GM19043 (cell line): Measurements from ENCODE around the gene MAFF.

Experiments
- ATAC-seq: cut with Tn5 transposase; IDR thresholded peaks from one replicate; pipeline ENCODE4 v1.9.1; 2021; ENCODE audit warnings: low read depth; ENCODE audit not compliant: unreplicated experiment

The MAFF gene

DNA sequence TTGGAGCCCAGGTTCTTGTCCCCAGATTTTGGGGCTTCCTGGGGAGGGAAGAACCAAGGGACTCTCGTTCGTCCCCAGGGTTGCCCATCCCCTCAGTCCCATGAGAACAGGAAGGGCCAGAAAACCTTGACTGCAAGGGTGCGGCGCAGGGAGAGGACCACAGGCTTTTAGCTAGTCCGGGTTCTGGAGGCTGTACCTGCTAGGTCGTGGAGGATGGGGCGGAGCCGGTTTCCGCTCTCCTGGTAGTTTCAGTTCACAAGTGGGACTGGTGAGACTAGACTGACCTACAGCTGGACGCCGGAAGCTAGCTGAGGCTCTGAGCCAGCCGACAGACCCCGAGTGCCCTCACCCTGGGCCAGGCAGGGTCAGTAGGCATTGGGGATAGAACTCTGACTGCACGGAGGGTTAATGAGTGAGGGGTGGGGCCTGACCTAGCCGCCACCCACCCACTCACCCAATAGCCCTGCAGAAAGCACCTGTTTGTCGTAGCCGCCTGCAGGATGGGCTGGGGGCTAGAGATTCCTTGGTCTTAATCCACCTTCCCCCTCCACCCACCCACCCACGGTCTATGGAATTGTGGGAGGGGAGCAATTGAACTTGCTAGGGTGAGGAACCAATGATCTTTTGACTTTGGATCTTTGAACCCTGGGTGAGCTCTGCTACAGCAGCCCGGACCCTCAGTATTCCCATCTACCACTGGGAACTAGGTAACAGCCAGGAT lies 1.5 kb downstream of the MAFF start:
- ATAC-seq, result no peak

GRCh38 chr22:38203855-38204514 lies 2.2 kb downstream of the MAFF start:
- ATAC-seq, result no peak

- ATAC-seq, result no peak
Measured at GRCh38 chr22:38204784-38205183, 3.0 kb downstream of the MAFF start.

DNA sequence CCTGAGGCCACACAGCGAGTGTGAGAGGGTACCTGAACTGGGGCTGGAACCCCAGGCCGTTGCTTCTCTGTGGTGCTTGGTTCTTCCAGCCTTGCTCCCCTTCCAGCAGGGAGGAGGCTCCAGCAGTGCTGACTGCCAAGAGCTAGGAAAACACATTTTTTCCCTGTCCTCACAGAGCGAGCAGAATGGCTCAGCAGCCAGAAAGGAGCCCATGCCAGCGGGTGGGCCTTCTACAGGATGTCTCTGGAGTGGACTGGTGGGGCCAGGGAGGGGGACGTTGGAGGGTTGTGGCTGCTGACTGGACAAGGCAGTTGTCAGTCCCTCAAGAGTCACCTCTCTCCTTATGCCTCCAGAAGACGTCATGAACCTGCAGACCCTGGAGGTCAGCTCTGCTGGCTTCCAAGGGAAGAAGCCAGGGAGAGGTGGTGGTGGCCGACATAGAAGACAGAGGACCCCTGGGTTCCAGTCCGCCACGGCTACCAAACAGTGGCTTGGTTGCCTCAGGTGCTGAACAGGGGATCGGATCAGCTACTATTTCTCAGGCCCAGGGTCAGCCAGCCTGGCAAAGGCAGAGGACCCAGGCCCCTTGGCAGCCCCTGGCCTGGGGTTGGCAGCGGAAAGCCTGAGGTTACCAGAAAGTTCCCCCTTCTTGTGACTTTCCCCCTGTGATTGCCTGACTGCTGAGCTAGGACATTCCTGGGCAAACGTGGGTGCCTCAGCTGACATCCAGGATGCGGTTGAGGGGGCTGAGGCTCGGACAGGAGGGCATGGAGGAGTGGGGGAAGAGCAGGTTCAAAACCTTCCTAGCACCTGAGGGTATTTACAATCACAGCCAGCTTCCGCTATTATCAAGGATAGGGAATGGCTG lies 3.7 kb downstream of the MAFF start:
- no peak for ATAC-seq

DNA sequence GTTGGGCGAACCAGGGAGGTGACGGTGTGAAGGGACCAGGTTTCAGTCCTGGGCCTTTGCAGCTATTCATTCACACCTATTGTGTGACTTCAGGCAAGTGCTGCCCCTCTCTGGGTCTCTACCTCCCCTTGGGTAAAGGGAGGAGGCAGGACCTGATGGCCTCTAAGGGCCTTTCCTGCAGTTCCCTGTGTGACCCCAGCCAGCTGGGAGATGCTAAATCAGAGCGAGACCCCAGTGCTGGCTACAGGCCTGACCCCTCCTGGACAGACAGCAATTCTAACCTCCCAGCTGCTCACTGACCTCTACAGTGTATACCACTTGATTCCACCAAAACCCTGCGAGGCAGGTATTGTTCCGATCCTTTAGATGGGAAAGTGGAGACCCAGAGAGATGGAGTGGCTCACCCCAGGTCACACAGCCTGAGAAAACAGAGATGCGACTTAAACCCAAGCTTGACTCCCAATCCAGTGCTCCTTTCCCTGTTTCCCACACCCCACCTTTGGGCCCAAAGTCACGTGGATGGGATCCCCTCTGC lies 6.2 kb downstream of the MAFF start:
- no peak for ATAC-seq

DNA sequence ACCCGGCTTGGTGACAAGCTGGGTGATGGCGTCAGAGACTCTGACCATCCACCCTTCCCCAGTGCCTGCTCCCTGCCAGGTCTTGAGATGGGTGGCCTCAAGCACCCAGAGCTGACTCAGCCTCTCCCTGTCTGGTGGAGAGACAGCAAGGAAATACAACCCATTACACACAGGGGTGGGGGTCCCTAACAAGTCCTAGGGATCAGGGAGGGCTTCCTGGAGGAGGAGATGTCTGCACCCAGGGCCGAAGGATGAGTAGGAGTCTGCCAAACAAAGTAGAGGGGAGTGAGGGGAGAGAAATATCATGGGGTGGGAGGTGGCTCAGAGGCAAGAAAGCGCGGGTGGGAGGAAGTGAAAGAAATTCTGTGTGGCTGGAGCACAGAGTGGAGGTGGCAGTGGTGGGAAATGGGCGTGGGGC lies 6.8 kb downstream of the MAFF start:
- ATAC-seq, result no peak

DNA sequence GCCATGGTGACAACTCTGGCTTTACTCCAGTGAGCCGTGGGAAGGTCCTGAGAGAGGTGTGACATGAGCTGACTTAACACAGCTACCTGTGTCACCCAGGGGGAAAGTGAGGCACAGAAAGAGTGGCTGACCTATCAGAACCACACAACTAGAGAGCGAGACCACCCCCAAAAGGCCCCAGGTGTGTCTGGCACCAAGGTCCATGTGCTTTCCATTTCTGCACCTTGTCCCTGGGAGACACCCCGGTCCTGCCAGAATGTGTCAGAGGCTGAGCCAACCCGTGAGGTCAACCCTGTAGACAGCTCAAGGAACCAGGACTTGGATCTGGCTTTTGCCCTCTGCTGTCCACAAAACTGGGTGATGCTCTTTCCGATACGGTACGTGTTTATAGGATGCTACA lies 9.8 kb downstream of the MAFF start:
- ATAC-seq, result no peak

DNA sequence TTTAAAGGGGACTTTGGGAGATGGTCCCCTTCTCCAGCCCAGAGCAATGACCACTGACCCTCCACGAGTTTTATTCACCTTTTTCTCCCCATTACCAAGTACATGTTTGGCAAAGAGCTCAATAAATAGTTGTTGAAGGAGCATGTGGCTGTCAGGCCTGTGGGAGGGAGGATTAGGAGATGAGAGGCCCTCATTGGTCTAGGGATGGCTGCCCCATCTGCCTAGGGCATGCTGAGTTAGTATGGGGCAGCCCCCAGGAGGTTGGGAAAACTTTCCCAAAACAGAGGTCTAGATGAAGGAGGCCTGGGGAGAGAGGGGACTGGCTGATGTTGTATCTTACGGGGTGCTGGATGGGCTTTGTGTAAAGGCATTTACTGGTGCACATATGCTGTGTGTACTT lies 10.6 kb downstream of the MAFF start:
- ATAC-seq, result no peak

DNA sequence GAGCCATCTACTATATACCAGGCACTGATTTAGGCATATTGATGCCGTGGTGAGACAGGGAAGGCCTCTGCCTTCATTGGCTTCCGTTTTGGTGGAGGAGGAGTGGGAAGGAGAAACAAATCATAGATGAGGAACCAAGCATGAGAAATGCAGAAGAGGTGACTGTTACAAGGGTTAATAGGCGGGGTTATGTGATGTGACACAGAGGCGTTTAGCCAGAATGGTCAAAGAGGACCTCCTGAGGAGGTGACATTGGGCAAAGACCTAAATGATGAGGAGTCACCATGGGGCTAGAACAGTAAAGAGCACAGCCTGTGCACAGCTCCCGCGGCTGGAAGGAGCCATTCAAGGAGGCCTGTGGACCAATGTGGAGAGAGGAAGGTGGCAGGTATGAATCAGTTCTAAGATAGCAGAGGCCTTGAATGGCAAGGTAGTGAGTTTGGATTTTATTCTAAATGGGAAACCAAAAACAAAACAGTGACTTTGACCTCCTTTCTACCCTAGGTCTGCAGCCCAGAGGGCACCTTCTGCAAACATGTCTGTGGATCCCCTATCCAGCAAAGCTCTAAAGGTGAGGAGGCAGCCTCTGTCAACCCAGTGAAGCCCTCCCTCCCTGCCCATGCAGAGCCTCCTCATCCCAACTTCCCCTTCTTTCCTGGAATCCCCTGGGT lies 11.7 kb downstream of the MAFF start:
- no peak for ATAC-seq

GRCh38 chr22:38213990-38214301 lies 12.2 kb downstream of the MAFF start:
- ATAC-seq, result no peak

- no peak for ATAC-seq
Measured at GRCh38 chr22:38214302-38215056, 12.7 kb downstream of the MAFF start.

- ATAC-seq, result no peak
Measured at GRCh38 chr22:38215156-38216038, 13.6 kb downstream of the MAFF start.

- no peak for ATAC-seq
Measured at GRCh38 chr22:38218661-38219622, 17.1 kb downstream of the MAFF start.

DNA sequence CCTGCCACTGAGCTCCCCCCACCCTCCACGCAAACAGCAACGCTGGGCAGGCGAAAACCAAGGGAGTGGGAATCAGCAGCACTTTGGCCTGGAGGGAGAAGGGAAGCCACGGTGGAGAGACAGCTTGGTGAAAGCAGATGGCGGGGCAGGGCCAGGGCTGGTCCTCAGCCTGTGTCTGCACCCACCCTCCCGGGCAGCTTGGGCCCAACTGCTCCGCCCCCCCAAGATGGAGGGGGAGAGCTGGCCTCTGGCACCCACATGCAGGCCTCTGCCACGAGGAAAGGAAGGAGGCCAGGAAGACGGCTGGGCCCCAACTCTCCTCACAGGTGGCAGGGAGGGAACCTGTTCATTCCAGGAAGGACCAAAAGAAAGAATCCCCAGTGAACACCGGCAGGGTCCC lies 17.8 kb downstream of the MAFF start:
- no peak for ATAC-seq

GRCh38 chr22:38220163-38220562 lies 18.4 kb downstream of the MAFF start:
- no peak for ATAC-seq

DNA sequence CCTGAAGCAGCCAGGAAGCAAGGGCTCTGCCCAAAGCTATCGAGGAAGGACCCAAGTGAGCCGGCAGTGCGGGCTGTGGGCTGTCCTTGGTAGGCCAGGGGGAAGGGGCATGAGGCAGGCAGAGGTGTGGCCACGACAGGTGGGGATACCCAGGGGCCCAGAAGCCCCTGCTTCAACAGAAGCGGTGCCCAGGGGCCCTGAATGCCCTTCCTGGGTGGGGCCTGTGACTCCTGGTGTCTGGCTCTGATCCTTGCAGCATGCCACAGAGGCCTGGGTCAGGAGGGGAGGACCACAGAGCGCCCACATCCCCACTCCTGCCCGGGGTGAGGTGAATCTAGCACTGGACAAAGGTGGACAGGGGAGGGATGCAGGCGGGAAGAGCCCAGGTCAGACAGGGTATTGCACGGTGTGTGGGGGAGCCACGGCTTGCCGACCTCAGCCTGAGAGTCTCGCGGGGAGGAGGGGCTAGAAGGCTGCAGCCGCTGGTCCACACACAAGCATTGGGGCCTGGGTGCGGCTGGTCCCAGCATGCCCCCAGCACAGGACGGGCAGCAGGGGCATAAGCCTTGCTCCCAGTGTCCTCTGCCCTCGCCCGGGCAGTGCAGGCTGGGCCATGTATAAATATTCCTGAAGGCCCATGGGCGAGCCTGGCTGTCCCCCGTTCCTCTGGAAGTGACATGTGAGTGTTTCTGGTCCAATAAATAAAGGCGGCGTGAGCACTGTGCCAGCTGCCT lies 19.0 kb downstream of the MAFF start:
- ATAC-seq, result no peak

- no peak for ATAC-seq
Measured at GRCh38 chr22:38221407-38221806, 19.6 kb downstream of the MAFF start.
